Activated CD8-positive, alpha-beta memory T cell treated with anti-CD3 and anti-CD28 coated beads, Interleukin-2, amount 50 U/mL, for 4 hours (primary cell): ENCODE measurements around the gene FIBCD1.

Experiments used
- DNase-seq: peaks from one replicate; pipeline ENCODE4 v3.0.0-alpha.2; 2020

The FIBCD1 gene

DNA sequence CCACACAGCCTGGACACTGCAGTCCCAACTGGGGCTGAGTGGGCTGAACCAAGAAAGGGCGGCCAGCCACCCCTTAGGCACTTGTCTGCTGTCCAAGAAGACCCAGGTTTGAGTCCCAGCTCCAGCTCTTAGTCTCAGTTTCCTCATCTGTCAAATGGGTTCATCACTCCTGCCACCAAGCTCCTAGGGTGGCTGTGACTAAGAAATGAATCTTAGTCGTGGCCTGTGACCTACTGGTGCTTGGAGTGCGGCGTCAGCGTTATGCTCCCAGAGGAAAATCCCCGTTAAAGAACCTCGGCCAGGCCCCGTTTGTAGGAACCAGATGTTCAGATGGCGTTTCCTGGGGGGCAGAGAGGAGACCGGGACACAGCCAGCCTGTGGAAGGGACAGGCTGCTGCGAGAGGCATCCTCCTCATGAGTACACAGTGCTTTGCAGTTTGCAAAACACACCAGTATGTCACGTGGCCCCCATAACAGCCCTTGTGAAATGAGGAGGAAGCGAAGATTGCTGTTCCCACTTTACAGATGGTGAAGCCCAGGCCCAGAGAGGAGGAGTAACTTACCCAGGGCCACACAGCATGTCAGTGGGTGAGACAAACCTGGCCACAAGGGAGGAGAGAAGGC lies 3.3 kb downstream of the FIBCD1 start:
- DNase-seq: no peak

DNA sequence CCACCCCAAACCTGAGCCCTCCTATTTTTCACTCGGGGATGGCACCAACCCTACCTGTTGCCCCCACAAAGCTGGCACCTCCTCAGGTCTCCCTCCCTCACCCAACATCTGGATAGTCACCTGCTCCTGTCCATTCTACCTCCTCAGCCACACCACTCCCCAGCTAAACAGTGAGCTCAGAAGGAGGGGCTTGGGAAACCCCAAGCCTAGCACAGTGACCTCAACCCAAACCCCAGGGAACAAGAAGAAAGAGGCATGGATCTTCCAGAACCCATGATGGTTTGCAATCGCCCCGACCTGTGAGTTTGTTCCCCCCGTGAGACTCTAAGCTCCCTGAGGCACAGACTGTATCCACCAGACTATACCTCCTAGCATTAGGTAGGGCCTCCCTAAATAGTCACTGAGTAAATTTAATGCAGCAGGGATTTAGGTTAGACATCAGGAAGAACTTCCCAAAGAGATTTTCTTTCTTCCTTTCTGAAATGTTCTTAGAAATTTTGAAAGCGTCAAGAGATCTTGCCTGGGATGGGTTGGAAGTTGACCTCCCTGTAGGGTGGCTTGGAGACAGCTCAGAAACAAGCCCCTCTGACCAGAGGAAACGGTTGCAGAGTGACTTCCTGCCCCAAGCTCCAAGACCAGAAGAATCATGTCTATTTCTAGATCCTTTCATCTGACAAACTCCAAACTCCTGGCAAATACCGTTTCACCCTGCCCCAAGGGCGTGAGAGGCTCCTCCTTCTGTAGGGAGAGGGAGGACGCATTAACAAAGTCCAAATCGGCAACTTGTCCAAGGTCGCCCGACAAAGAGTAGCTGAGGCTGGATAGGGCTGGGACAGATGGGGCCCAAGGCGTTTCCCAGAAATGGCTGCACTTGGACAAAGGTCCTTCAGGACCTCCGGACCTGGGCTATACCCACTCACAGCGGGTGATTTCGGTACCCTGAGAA lies 4.1 kb downstream of the FIBCD1 start:
- DNase-seq: no peak

DNA sequence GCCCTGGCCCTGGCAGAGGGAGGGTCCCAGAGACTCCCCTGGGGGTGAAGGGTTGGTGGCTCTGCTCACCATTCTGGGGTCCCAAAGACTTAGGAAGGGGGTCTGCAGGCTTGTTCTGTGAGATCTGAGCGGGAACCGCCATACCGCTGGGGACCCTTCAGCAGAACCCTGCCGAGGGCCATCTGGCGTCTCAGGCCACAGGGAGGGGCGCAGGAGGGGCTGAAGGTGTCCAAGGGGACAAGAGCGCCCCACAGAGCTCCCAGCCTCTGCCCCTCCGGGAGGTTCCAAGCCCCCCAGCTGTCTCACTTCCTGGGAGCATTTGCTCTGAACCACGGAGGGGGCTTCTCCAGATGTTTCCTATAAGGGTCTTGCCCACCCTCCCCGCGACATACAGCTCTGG lies 4.8 kb downstream of the FIBCD1 start:
- DNase-seq: no peak

DNA sequence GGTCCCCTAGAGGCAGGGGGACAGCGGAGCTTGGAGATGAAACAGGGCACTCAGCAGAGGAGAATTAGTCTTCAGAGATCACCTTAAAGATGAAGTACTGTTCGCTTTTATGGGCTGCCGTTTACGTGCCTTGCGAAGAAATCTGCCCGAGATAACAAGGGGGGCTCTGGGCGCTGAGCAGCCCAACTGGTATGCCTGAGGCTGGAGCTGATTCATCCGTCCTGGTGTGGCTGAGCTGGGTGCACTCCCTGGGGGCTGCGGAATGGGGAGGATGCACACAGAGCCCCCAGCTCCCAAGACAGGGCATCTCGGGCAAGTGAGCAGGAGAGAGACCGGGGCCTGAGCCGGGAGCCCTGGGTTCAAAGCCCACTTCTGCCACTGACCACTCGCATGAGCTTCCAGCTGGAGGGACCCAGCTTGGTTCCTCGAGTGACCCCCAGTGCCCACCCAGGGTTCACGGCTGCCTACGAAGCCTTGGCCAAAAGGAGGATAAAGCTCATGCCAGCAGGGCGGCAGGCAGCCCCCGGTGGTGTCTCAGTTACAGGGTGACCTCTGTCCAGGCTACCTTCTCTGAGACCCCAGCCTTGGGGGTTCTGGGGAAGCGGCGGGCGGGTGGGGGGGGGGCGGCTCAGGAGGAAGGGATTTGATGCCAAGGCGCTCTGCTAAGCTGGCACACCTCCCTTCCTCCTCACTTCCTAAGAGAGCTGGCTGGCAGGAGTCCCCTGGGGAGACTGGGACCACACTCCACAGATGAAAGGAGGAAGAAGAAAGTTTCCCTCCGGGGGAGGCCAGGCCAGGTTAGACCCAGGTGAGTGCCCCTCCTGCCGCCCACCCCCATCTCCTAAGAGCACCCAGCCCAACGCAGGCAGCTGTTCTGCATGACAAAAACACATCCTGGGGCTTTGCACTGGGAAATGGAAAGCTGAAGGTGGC lies 5.7 kb downstream of the FIBCD1 start:
- no peak for DNase-seq

DNA sequence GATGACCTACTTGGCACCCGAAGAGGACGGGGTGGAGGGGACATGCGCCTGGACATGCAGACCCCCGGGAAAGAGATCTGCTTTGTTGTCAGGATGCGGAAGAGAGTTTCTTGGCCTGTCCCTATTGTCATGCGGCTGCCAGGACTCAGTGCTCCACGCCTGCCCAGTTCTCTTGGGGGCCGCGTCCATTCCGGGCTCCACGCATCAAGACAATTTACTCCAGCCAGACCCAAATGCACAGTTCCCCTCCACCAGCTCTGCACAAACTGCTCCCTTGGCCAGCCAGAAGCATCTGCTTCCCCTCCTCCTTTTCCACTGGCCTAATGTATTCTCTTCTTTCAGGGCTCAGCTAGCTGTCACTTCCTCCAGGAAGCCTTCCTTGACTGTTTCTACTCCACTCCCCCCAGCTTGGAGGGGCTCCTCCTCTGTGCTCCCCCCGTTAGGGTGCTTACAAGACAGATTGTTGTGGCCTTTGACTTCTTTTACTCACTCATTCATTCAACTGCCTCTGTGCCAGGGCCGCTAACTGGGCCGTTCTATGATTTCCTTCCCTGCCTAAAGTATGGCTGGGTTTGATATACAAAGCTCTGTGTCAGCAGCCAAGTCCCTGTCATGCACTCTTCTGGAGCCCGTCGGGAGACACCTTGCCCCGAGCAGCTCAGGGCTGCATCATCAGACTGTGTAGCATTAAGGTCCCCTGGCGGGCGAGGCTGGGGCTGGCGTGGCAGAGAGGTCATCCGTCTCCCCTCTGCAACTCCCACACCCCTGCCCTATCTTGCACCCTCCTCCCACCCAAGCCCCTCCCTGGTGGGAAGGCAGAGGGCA lies 6.6 kb downstream of the FIBCD1 start:
- DNase-seq: no peak

DNA sequence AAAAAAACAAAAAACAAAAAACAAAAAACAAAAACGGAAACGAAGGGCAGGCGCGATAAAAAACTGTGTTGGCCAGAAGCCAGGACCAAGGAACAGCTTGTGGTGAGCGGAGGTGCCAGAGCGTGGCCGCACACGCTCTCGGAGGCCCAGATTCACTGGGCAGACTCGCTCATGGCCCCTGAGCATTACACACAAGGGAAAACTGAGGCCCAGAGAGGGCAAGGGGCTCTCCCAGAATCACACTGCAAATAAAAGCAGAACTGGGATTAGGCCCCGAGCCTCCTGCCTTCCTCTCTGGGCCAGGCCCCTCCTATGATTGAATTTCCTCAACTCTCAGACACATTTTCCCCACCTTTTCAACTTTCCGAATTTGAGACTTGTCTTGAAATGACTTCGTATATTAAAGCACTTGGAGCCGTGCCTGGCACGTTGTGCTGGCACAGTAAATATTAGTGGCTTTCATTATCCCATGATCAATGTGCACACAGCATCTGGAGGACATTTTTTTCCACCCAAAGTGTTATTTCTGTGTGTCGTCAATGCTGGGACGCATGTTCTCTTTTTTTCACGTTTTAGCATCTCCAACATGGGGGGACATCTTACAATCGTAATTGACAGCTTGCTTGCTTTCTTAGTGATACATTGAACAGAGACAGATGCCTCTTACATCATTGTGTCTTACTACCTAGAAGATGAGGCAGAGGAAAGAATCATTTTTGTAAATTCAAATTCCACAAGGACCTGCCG lies 7.4 kb downstream of the FIBCD1 start:
- no peak for DNase-seq

DNA sequence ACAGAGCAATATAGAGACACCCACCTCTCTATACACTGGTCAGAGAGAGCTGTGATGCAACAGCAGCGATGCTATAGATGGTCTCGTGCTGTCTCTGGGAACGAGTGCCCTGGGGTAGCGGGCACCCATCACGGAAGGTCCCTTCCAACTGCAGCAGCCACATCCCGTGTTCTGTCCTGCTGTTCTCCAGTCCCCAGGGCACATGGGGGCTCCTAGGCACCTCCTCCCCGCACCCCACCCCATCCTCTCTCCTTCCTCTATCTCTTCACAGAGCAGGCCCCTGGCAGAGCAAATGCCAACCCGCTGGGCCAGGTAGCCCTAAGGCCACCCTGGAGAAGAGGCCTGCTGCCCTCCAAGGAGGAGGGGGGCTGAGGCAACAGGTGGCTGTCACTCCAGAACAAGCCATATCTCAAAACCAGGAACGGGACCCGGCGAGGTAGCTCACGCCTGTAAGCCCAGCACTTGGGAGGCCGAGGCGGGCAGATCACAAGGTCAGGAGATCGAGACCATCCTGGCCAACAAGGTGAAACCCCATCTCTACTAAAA lies 8.2 kb downstream of the FIBCD1 start:
- DNase-seq: no peak

DNA sequence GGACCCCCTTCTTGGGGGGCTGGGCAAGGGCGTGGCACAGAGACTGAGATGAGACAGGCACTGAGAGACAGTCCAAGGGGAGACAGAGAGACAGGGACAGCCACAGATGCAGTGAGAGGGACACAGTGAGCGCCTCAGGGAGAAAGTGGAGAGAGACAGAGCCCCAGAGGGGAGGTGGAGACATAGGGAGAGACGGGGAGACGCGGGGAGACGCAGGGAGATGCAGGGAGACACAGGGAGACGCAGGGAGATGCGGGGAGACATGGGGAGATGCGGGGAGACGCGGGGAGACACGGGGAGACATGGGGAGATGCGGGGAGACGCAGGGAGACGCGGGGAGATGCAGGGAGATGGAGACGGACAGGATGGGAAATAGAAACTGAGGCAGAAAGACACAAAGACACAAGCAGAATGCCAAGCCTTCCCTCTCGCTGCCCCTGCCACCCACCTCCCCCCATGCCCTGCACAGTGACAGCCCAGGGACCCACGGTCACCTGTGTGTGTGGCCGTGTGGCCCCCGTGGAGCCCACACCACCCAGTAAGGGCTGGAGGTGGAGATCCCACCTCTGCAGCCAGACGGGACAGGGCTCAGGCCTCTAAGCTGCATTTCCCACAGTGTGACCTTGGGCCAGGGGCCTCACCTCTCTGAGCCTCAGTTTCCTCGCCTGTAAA lies 8.8 kb downstream of the FIBCD1 start:
- DNase-seq: no peak

DNA sequence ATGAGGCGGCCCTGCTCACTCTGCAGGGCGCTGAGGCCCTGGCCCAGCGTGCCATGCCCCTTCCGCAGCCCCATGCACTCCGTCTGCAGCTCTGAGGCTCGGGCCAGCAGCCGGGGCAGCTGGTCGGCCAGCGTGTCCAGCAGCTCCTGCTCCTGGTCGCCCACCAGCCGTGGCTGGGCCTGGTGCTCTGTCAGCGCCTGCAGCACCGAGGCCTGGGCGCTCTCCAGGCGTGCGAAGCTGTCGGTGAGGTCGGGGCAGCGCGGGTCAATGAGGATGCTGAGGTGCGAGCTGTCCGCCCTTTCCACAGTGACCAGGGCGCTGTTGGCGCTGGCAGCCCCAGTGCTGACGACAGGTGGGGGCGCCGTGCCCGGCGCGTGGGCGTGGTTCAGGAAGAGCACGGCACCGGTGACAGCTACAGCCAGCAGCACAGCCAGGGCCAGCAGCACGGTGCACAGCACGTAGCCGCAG lies 9.4 kb downstream of the FIBCD1 start:
- DNase-seq: no peak

DNA sequence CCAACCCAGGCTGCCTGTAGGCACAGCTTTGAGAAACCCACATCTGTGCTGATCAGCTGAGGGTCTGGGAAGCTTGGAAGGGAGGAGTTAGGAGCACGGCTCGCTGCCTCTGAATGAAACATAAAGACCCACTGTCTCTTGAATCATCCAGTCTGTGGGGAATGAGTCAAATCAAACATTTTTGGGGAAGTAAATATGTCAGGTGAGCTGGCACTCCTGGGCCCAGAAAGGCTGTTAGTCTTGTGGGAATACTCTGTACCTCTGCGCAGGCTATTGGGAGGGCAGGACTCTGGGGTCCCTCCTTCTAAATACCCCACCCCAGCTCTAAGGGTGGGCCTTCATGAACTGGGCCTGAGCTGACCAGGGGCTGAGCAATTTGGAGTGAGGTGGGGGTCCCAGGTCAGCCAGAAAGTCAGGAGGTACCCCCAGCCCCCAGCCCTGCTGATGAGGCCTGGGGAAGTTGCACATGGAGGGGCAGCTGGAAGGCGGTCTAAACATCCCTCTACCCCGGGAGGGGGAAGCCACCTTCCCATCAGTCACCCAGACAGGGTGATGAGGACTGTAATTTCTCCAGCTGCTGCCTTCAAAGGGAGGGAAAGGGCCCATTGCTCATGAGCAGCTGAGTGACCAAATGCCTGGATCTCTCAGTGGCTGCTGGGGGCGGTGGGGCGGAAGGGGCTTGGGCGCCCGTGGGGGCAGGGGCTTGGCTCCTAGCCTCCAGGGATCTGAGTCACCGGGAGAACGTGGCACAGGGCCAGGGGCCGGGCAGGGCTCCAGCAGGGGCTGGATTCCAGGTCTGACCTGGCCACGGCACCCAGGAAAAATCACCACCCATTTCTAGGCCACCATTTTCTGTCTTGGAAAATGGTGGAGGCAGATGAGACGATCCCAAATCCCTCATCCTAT lies 10.8 kb downstream of the FIBCD1 start:
- DNase-seq: no peak

DNA sequence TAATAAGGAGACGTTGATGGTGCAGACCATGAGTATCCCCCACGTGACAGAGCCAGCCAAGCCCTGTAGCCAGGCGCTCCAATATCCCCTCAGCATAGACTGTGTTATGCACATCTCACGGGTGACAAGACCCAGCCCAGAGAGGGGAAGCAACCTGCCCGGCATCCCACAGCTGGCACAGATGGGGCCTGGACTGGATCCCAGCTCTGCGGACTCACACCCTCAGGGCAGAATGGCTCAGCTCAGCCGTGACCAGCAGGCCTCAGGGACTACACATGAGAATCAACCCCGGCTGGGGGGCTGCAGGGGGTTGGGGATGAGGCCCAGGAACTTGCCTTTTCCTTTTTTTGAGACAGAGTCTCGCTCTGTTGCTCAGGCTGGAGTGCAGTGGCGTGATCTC lies 11.7 kb downstream of the FIBCD1 start:
- DNase-seq: no peak

DNA sequence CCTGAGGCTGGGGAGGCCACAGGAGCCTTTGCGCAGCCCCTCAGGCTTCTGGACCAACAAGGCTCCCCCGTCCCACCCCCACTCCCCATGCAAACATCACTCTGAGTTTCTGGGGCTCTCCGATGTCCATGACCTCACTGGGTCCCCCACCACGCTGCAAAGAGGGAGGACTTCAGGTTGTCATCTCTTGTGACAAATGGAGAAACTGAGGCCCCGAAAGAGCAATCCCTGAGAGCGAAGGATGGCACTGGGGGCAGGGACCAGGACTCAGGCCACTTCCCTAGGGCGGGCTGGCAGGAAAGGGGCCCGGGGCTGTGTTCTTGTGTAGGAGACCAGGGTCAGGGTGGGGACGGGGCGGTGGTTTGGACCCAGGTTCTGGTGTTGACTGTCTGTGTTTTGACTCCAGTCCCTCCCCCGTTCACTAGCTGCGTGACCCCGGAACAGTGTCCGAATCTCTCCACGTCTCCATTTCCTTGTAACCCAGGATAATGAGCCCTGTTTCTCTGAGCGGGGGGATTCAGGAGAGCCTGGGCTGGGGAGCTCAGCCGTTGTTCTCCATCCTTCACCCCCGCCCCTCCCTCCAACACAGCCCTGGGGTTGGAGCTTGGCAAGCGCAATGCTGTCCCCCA lies 13.9 kb downstream of the FIBCD1 start:
- no peak for DNase-seq

DNA sequence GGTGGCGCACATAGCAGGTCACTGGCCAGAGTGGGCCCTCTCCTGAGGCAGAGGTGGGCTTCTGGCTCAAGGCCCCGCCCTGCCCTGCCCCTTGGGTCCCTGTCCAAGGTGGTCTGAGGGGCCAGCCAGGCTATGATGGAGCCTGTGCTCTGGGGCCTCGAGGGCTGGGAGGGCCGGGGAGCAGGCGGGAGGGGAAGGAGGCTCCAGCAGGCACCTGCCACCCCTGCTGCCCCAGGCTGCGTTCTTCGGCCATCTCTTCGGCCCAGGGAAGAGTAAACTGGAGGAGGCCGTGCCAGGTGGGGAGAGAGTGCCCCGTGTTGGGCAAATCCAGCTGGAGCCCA lies 14.6 kb downstream of the FIBCD1 start:
- no peak for DNase-seq

DNA sequence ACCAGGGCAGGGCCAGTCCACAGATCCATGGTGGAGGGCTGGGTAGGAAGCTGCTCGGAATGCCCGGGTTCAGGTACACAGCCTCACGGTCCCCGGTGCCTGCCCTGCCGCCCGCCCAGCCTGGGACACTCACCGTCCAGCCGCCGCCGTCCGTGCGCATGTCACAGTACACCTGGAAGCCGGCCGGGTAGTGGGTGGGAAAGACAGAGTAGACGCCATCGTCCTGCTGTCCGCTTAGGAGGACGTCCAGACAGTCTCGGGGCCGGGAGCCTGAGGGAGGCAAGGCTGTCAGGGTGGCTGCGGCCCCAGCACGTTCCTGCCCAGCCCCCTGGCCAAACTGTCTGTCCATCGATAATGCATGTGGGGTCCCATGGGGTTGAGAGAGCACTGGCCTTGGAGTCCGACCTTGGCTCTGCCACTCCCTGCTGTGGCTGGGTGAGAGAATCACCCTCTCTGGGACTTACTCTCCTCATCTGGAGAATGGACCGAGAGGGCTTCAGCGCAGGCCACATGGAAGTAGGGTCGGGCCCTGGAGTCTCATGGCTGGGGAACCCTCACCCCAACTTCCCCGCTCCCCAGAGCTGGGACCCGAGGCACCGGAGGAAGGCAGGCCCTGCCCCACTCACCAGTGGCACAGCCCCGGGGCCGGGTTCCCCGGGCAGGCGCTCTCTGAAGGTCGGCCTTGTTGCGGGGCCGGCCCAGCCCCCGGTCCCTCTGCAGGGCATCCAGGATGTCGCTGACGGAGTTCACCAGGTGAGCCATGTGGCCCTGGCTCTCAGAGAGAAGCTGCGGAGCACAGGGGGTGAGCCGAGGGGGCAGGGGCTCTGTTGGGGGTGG lies 15.2 kb downstream of the FIBCD1 start:
- no peak for DNase-seq

DNA sequence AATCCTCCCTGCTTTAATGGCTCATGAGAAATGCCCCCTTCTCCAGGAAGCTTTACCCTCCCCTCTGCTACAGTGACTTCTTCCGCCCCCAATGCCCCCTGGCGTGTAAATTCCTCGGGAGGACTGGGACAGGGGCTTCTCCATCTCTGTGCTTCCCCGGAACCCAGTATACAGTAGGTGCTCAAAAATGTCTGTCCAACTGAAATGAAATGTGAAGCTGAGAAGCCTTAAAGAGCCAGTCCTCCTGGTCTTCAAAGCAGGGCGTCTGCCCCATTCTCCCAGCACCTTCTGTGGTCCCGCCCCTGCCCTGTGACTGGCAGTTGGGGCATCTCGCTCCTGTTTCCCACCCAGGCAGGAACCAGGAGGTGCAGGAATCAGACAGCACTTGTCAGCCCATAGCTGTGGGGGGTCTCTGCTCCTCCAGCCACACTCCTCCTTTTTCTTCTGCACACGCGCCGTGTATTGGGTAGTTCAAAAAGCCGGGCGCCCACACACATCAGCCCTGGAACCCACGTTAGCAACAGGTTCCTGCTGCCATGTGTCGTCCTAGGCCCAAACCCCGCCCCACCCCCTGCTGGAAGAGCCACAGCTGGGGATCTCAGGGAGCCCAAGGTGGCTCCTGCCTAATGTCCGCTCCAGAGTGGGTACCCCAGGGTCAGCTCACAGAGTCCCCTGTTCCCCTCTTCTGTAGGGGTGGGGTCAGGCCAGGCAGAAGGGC lies 16.0 kb downstream of the FIBCD1 start:
- no peak for DNase-seq

DNA sequence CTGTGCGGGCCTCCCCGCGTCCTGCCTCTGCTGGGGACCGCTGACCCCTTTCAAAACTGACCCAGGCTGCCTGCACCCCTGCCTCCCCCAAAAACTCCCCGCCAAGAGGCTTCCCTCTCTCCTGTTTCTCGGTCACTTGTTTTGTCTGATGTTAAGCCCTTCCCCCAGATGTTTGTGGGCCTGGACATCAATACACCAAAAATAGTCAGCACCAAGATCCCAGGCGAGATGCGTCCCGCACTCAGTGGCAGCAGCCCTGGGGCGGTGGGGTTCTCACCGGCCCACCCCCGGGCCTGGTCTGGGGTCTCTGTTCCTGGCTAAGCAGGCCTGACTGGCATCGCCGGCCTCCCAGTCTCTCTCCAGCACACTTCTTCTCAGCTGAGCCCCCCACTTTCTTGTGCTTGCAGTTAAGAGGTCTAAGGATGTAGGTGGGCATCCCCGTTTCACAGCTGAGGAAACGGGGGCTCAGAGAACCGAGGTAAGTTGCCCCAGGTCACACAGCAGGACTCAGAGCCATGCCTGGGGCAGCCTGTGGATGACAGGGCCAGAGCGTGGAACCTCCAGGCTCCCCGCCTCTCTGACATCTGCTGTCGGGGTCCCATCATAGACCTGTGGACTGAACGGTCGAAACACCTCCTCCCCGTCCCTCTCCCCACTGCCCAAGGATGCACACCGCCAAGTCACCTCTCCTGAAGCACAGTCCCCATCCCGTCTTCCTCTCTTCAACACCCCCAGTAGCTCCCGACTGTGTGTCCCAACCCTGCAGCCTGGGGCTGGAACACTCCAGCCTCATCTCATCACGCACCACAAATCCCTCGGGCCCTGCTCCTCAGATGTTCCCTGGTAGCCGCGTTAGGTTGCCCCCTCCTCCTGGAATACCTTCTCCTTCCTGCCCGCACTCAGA lies 16.8 kb downstream of the FIBCD1 start:
- DNase-seq: no peak
